ENCODE measurements around the gene PAX6. TPM values are rescaled to one million over a fixed set of nuclear protein-coding genes. Genes with fewer than 3 reads are reported as not detected.
"Not testable (repeated sequence)": the region's sequence is repeated elsewhere in the genome, so short reads cannot be mapped to it uniquely, and the experiment has no call there.

The PAX6 gene
- total RNA-seq, 6 donors from 2014 or later, result not detected

GRCh38 chr11:31761636-31762035 lies 49.5 kb downstream of the PAX6 start:
- ATAC-seq (ENCODE audit: low FRiP score in 2 of 2), result no peak
- TF ChIP-seq POLR2AphosphoS5 (IDR thresholded peaks at IDR 0.05) (no peak), EP300 (IDR thresholded peaks at IDR 0.05) (no peak), POLR2A (IDR thresholded peaks at IDR 0.05) (no peak)
- TF ChIP-seq, protein P1, sequence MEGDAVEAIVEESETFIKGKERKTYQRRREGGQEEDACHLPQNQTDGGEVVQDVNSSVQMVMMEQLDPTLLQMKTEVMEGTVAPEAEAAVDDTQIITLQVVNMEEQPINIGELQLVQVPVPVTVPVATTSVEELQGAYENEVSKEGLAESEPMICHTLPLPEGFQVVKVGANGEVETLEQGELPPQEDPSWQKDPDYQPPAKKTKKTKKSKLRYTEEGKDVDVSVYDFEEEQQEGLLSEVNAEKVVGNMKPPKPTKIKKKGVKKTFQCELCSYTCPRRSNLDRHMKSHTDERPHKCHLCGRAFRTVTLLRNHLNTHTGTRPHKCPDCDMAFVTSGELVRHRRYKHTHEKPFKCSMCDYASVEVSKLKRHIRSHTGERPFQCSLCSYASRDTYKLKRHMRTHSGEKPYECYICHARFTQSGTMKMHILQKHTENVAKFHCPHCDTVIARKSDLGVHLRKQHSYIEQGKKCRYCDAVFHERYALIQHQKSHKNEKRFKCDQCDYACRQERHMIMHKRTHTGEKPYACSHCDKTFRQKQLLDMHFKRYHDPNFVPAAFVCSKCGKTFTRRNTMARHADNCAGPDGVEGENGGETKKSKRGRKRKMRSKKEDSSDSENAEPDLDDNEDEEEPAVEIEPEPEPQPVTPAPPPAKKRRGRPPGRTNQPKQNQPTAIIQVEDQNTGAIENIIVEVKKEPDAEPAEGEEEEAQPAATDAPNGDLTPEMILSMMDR (IDR thresholded peaks at IDR 0.05), result no peak
- no peak overlapping the region for H3K4me3 ChIP-seq
- H3K4me1 ChIP-seq, result no peaks in the 10 kb centered on the region
- H3K27ac ChIP-seq, result no peak overlapping the region
- WGBS, 2 donors, result 97% methylated on average over 1 of the region's 1 CpG
- H3K36me3 ChIP-seq, result no peaks in the 10 kb centered on the region
- H3K9me3 ChIP-seq, result no peaks in the 10 kb centered on the region
- H3K27me3 ChIP-seq, result no peaks in the 10 kb centered on the region
- no peak for DNase-seq

DNA sequence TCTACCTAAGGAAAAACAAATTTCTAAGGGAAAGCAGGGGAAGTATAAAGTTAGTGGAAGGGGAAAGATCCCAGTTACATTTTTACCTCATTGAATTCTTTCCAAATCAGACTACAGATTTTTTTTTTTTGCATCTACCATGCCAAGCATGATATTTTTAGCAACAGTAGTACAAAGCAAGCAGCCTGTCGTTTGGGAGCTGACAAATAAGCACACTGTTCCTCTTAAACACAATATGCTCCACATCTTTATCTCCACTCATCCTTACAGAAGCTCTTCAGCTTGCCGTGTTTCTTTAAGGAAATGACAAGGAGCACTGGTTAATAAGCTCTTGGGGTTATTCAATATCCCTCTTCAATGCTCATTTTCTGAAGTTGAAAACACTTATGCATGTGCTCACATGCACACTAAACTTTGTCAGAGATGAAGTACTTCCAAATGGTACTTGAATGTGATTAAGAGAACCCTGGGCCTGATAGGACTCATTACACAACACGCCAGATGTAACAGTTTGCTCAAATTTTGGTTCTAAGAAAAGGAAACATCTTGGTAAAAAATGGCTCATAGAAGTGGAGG lies 53.8 kb downstream of the PAX6 start:
- DNase-seq (no peak), ATAC-seq (ENCODE audit: low FRiP score in 2 of 2) (peak in 1 of 2 donors; percentile 8)
- Histone ChIP-seq H3K4me1 (no peaks in the 10 kb centered on the region), H3K36me3 (no peaks in the 10 kb centered on the region), H3K4me3 (no peak overlapping the region), H3K27me3 (no peaks in the 10 kb centered on the region), H3K27ac (no peak overlapping the region), H3K9me3 (no peaks in the 10 kb centered on the region)
- TF ChIP-seq POLR2A (IDR thresholded peaks at IDR 0.05), result no peak
- peak in 1 of 4 donors; percentile 62 for TF ChIP-seq EP300 (IDR thresholded peaks at IDR 0.05)
- 35 to 42% methylated on average over 3 of the region's 3 CpGs for WGBS, 2 donors

GRCh38 chr11:31747581-31747980 lies 63.5 kb downstream of the PAX6 start:
- 55 to 58% methylated on average over 1 of the region's 1 CpG for WGBS, 2 donors
- TF ChIP-seq EP300 (IDR thresholded peaks at IDR 0.05) (no peak), POLR2A (IDR thresholded peaks at IDR 0.05) (no peak), POLR2AphosphoS5 (IDR thresholded peaks at IDR 0.05) (no peak)
- TF ChIP-seq, protein P1 (IDR thresholded peaks at IDR 0.05), result no peak

DNA sequence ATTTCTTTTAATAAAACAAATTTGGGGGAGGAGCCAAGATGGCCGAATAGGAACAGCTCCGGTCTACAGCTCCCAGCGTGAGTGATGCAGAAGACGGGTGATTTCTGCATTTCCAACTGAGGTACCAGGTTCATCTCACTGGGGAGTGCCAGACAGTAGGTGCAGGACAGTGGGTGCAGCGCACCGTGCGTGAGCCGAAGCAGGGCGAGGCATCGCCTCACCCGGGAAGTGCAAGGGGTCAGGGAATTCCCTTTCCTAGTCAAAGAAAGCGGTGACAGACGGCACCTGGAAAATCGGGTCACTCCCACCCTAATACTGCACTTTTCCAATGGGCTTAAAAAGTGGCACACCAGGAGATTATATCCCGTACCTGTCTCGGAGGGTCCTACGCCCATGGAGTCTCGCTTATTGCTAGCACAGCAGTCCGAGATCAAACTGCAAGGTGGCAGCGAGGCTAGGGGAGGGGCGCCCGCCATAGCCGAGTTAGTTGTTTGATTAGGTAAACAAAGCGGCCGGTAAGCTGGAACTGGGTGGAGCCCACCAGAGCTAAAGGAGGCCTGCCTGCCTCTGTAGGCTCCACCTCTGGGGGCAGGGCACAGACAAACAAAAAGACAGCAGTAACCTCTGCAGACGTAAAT lies 70.3 kb downstream of the PAX6 start:
- peak in 1 of 2 donors; percentile 54 for DNase-seq
- H3K27me3 ChIP-seq; ATAC-seq (ENCODE audit: low FRiP score in 2 of 2); H3K36me3 ChIP-seq; H3K27ac ChIP-seq; H3K4me1 ChIP-seq; H3K9me3 ChIP-seq; H3K4me3 ChIP-seq: not testable (repeated sequence)
- WGBS, 2 donors, result 94 to 97% methylated on average over 26 of the region's 26 CpGs

More at GRCh38 chr11:31747581-31747980, 63.5 kb downstream of the PAX6 start:
- no peaks in the 10 kb centered on the region for H3K36me3 ChIP-seq
- no peaks in the 10 kb centered on the region for H3K4me1 ChIP-seq
- DNase-seq, result no peak
- no peak overlapping the region for H3K4me3 ChIP-seq
- H3K27me3 ChIP-seq, result no peaks in the 10 kb centered on the region
- H3K9me3 ChIP-seq, result no peaks in the 10 kb centered on the region
- no peak overlapping the region for H3K27ac ChIP-seq
- ATAC-seq (ENCODE audit: low FRiP score in 2 of 2), result no peak

GRCh38 chr11:31740131-31740530 lies 71.0 kb downstream of the PAX6 start:
- 85 to 86% methylated on average over 1 of the region's 1 CpG for WGBS, 2 donors
- no peak for TF ChIP-seq EP300 (IDR thresholded peaks at IDR 0.05)
- TF ChIP-seq, protein P1 (IDR thresholded peaks at IDR 0.05), result no peak
- no peak for TF ChIP-seq POLR2A (IDR thresholded peaks at IDR 0.05)
- TF ChIP-seq POLR2AphosphoS5 (IDR thresholded peaks at IDR 0.05), result no peak
- no peaks in the 10 kb centered on the region for H3K27me3 ChIP-seq
- no peak overlapping the region for H3K27ac ChIP-seq
- no peaks in the 10 kb centered on the region for H3K36me3 ChIP-seq
- no peak for DNase-seq
- no peak for ATAC-seq (ENCODE audit: low FRiP score in 2 of 2)
- H3K9me3 ChIP-seq, result peaks cover 0 to 10% (median 0%) of the 10 kb centered on the region in 4 donors
- no peak overlapping the region for H3K4me3 ChIP-seq
- H3K4me1 ChIP-seq, result no peaks in the 10 kb centered on the region
